Muscle of arm (tissue), 12 donors: ENCODE results near the gene TRIB2. TPM values are rescaled to one million over a fixed set of nuclear protein-coding genes. Genes with fewer than 3 reads are reported as not detected.

Experiments
- DNase-seq: peaks from one replicate; pipeline ENCODE4 v3.0.0-alpha.2; 2013
- polyA plus RNA-seq, 12 donors: library from polyadenylated mRNA; unstranded; fragments of 120-200 nt; gene quantifications; one replicate each; pipeline ENCODE4 v1.2.1, GENCODE V29; 2013; ENCODE audit not compliant: insufficient read length in 12 of 12

Gene TRIB2
- polyA plus RNA-seq, 12 donors = 46.5 to 85.8 (median 53.3) TPM; not detected in 1

GRCh38 chr2:12773586-12774394 is 57.1 kb downstream of the TRIB2 start:
- DNase-seq = no peak

GRCh38 chr2:12774395-12774727 is 57.6 kb downstream of the TRIB2 start:
- DNase-seq = no peak

GRCh38 chr2:12776521-12776961 is 59.8 kb downstream of the TRIB2 start:
- no peak for DNase-seq

GRCh38 chr2:12778369-12778768 is 61.6 kb downstream of the TRIB2 start:
- DNase-seq = no peak

- DNase-seq = no peak
Measured at GRCh38 chr2:12778811-12779579, 62.3 kb downstream of the TRIB2 start.

GRCh38 chr2:12781329-12781728 is 64.6 kb downstream of the TRIB2 start:
- DNase-seq = no peak

GRCh38 chr2:12787891-12788801 is 71.4 kb downstream of the TRIB2 start:
- peak; percentile 83 for DNase-seq

- DNase-seq = no peak
Measured at GRCh38 chr2:12791906-12792305, 75.2 kb downstream of the TRIB2 start.
